Caco-2 (cell line): Measurements from ENCODE around the gene RAB35. TPM values are rescaled to one million over a fixed set of nuclear protein-coding genes. Genes with fewer than 3 reads are reported as not detected.

Experiments used
- BruUV-seq: library from RNA; stranded (reverse); fragments of 400-500 nt; replicated peaks from 2 replicates; lab custom pipeline; 2021; lab: Mats Ljungman, UMichigan
- CTCF ChIA-PET: fragments of 300-600 bp; sonication (Branson Sonifier 250); formaldehyde crosslinking; loops from one replicate; lab custom pipeline; 2022; ENCODE audit warnings: antibody characterized with exemption; lab: Charles Lee
- POLR2A ChIA-PET: fragments of 300-600 bp; sonication (Branson Sonifier 250); formaldehyde crosslinking; loops from one replicate; lab custom pipeline; 2022; ENCODE audit warnings: antibody characterized with exemption; lab: Charles Lee
- DNase-seq, 2 experiments: peaks; one replicate each; pipeline versions ENCODE4 v3.0.0 to v3.0.0-alpha.2; 2020 to 2022
- H3K27me3 ChIP-seq: replicated peaks from 2 replicates; pipeline ENCODE4 v1.6.0; 2011; ENCODE audit warnings: low read length; ENCODE audit not compliant: control insufficient read depth, insufficient read depth
- H3K36me3 ChIP-seq: 2 replicates; pipeline ENCODE4 v1.5.1; 2011; ENCODE audit warnings: low read length; ENCODE audit not compliant: control insufficient read depth, insufficient read depth
- H3K4me1 ChIP-seq: fragments of 250-450 bp; sonication (Bioruptor Pico); 2 replicates; pipeline ENCODE4 v1.5.1; 2020; ENCODE audit warnings: mild to moderate bottlenecking
- H3K4me3 ChIP-seq: 2 replicates; pipeline ENCODE4 v1.5.1; 2011; ENCODE audit warnings: low read depth, mild to moderate bottlenecking, control low read depth, low read length
- H3K9me3 ChIP-seq: fragments of 250-450 bp; sonication (Bioruptor Pico); 2 replicates; pipeline ENCODE4 v1.5.1; 2020; ENCODE audit warnings: mild to moderate bottlenecking, moderate library complexity
- H3K27ac Mint-ChIP-seq: one replicate; pipeline ENCODE4 v1.8.0; 2022; ENCODE audit warnings: mixed read lengths; ENCODE audit not compliant: unreplicated experiment
- H3K27me3 Mint-ChIP-seq: one replicate; pipeline ENCODE4 v1.8.0; 2022; ENCODE audit warnings: mixed read lengths; ENCODE audit not compliant: insufficient read depth, unreplicated experiment
- H3K36me3 Mint-ChIP-seq: one replicate; pipeline ENCODE4 v1.8.0; 2022; ENCODE audit warnings: mild to moderate bottlenecking, mixed read lengths; ENCODE audit not compliant: insufficient read depth, unreplicated experiment
- H3K4me1 Mint-ChIP-seq: one replicate; pipeline ENCODE4 v1.8.0; 2022; ENCODE audit warnings: low read depth, mixed read lengths; ENCODE audit not compliant: unreplicated experiment
- H3K4me3 Mint-ChIP-seq: one replicate; pipeline ENCODE4 v1.8.0; 2022; ENCODE audit warnings: mild to moderate bottlenecking, moderate library complexity, mixed read lengths; ENCODE audit not compliant: unreplicated experiment
- H3K9me3 Mint-ChIP-seq: one replicate; pipeline ENCODE4 v1.8.0; 2022; ENCODE audit warnings: mixed read lengths; ENCODE audit not compliant: unreplicated experiment
- intact Hi-C: fragments of 100-400 bp; cut with micrococcal nuclease; formaldehyde crosslinking; loops from one replicate; pipeline ENCODE4 v1.10.0; 2022; ENCODE audit not compliant: unreplicated experiment
- total RNA-seq: library from RNA; stranded (reverse); gene quantifications from 2 replicates; pipeline ENCODE4 v1.2.3, GENCODE V29; 2022
- TF ChIP-seq, protein P1 (sequence below), 2 experiments: fragments of 200-600 bp in 1 of 2; IDR thresholded peaks; 1 replicate in 1 of 2; 2 replicates in 1 of 2; pipeline versions ENCODE4 v1.5.1 to v1.8.0; 2011 to 2022; ENCODE audit warnings: antibody characterized with exemption in 1 of 2, control low read depth in 1 of 2, inconsistent platforms in 1 of 2, low read depth in 1 of 2, low read length in 1 of 2, mild to moderate bottlenecking in 1 of 2, moderate library complexity in 1 of 2; ENCODE audit not compliant: insufficient read depth in 1 of 2, severe bottlenecking in 1 of 2, unreplicated experiment in 1 of 2

The RAB35 gene
- total RNA-seq, 1 experiment from 2014 or later = 72.0 TPM

GRCh38 chr12:120132863-120133385, 16.4 kb upstream of the RAB35 start:
- peaks cover 5% of the 10 kb centered on the region for H3K36me3 ChIP-seq
- Mint-ChIP-seq H3K9me3 (no peaks in the 10 kb centered on the region), H3K4me3 (no peak overlapping the region), H3K4me1 (no peaks in the 10 kb centered on the region), H3K36me3 (peaks cover 92% of the 10 kb centered on the region), H3K27ac (no peak overlapping the region), H3K27me3 (no peaks in the 10 kb centered on the region)
- BruUV-seq = no TSS peak
- POLR2A ChIA-PET = no interaction called here
- TF ChIP-seq, protein P1, sequence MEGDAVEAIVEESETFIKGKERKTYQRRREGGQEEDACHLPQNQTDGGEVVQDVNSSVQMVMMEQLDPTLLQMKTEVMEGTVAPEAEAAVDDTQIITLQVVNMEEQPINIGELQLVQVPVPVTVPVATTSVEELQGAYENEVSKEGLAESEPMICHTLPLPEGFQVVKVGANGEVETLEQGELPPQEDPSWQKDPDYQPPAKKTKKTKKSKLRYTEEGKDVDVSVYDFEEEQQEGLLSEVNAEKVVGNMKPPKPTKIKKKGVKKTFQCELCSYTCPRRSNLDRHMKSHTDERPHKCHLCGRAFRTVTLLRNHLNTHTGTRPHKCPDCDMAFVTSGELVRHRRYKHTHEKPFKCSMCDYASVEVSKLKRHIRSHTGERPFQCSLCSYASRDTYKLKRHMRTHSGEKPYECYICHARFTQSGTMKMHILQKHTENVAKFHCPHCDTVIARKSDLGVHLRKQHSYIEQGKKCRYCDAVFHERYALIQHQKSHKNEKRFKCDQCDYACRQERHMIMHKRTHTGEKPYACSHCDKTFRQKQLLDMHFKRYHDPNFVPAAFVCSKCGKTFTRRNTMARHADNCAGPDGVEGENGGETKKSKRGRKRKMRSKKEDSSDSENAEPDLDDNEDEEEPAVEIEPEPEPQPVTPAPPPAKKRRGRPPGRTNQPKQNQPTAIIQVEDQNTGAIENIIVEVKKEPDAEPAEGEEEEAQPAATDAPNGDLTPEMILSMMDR (IDR thresholded peaks at IDR 0.05; ENCODE audit: insufficient read depth in 1 of 2, low read depth in 1 of 2, low read length in 1 of 2, severe bottlenecking in 1 of 2, unreplicated experiment in 1 of 2) = no peak
- no peaks in the 10 kb centered on the region for H3K27me3 ChIP-seq
- H3K4me1 ChIP-seq = no peaks in the 10 kb centered on the region
- CTCF ChIA-PET = no interaction called here
- H3K9me3 ChIP-seq = no peaks in the 10 kb centered on the region
- no peak overlapping the region for H3K4me3 ChIP-seq
- no peak for DNase-seq
- intact Hi-C loops = no loop called here

DNA sequence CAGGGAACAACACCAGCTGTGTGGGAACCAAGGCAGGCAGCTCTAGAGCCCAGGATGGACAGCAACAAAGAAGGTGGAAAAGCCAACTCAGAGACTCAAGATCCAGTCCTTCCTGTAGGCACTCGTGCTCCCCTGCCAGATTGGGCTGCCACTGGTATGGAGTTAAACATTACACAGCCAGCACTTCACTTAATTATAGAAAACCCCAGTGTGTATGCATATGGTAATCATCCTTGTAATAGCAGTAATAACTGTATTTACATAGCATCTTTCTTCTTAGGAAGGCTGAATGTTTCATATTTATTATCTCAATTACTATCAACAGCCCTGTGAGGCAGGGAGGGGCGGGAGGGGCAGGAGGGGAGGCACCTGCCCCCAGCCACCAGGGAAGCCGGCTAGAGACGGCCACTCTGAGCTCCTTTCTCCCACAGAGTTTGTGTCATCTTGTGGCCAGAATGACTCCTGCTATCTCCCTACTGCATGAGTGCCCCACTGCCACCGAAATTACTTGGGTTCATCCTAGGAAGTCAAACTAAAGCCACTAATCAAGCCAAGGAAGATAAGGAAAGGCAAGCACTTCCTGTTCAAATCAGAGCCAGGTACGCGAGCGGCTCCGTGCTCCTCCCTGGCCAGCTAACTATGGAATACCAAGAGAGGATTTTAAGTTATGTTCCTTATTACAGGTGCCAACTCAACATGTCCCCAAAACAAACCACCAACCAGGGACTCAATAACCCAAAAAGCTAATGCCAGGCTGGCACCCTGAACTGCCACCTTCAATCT, 15.7 kb upstream of the RAB35 start:
- H3K4me1 Mint-ChIP-seq = no peaks in the 10 kb centered on the region
- no peaks in the 10 kb centered on the region for H3K9me3 Mint-ChIP-seq
- no TSS peak for BruUV-seq
- Histone ChIP-seq H3K9me3 (no peaks in the 10 kb centered on the region), H3K27me3 (no peaks in the 10 kb centered on the region), H3K4me1 (no peaks in the 10 kb centered on the region), H3K36me3 (peaks cover 6% of the 10 kb centered on the region), H3K4me3 (no peak overlapping the region)
- peaks cover 92% of the 10 kb centered on the region for H3K36me3 Mint-ChIP-seq
- no peaks in the 10 kb centered on the region for H3K27me3 Mint-ChIP-seq
- no peak for DNase-seq
- H3K27ac Mint-ChIP-seq = no peak overlapping the region
- CTCF ChIA-PET = no interaction called here
- TF ChIP-seq, protein P1 (IDR thresholded peaks at IDR 0.05; ENCODE audit: insufficient read depth in 1 of 2, low read depth in 1 of 2, low read length in 1 of 2, severe bottlenecking in 1 of 2, unreplicated experiment in 1 of 2) = no peak
- POLR2A ChIA-PET = no interaction called here
- H3K4me3 Mint-ChIP-seq = no peak overlapping the region
- intact Hi-C loops = no loop called here

GRCh38 chr12:120131116-120131515, 14.6 kb upstream of the RAB35 start:
- no peaks in the 10 kb centered on the region for H3K9me3 ChIP-seq
- H3K4me1 ChIP-seq = no peaks in the 10 kb centered on the region
- intact Hi-C loops = no loop called here
- Mint-ChIP-seq H3K36me3 (peaks cover 87% of the 10 kb centered on the region), H3K4me3 (no peak overlapping the region), H3K27me3 (no peaks in the 10 kb centered on the region), H3K4me1 (no peaks in the 10 kb centered on the region), H3K27ac (no peak overlapping the region), H3K9me3 (no peaks in the 10 kb centered on the region)
- DNase-seq = no peak
- no peaks in the 10 kb centered on the region for H3K27me3 ChIP-seq
- CTCF ChIA-PET = no interaction called here
- TF ChIP-seq, protein P1 (IDR thresholded peaks at IDR 0.05; ENCODE audit: insufficient read depth in 1 of 2, low read depth in 1 of 2, low read length in 1 of 2, severe bottlenecking in 1 of 2, unreplicated experiment in 1 of 2) = no peak
- H3K36me3 ChIP-seq = peaks cover 6% of the 10 kb centered on the region
- no peak overlapping the region for H3K4me3 ChIP-seq
- POLR2A ChIA-PET = no interaction called here
- no TSS peak for BruUV-seq
